MM.1S (cell line): ENCODE data around the gene MBD5.

Source experiments
- DNase-seq: peaks from one replicate; pipeline ENCODE4 v3.0.0-alpha.2; 2015
- H2AFZ ChIP-seq: fragments of 300-600 bp; sonication (generic); 2 replicates; pipeline ENCODE4 v1.6.0; 2016; ENCODE audit warnings: antibody characterized with exemption, low read length
- H3F3A ChIP-seq: fragments of 300-600 bp; sonication (generic); 2 replicates; pipeline ENCODE4 v1.6.1; 2016; ENCODE audit warnings: mild to moderate bottlenecking, antibody characterized with exemption, low read length, moderate library complexity, mixed read lengths; ENCODE audit not compliant: insufficient read depth
- H3K27ac ChIP-seq: fragments of 300-600 bp; sonication (generic); 2 replicates; pipeline ENCODE4 v1.5.1; 2016; ENCODE audit warnings: mild to moderate bottlenecking, low read length
- H3K27me3 ChIP-seq: fragments of 300-600 bp; sonication (generic); replicated peaks from 2 replicates; pipeline ENCODE4 v1.6.0; 2016; ENCODE audit warnings: low read length; ENCODE audit not compliant: insufficient read depth
- H3K36me3 ChIP-seq: fragments of 300-600 bp; sonication (generic); replicated peaks from 2 replicates; pipeline ENCODE4 v1.6.1; 2016; ENCODE audit warnings: mild to moderate bottlenecking, low read length, mixed read lengths; ENCODE audit not compliant: insufficient read depth
- H3K4me1 ChIP-seq: fragments of 300-600 bp; sonication (generic); 2 replicates; pipeline ENCODE4 v1.6.1; 2016; ENCODE audit warnings: low read length, mixed read lengths
- H3K4me2 ChIP-seq: fragments of 300-600 bp; sonication (generic); 2 replicates; pipeline ENCODE4 v1.6.0; 2016; ENCODE audit warnings: low read depth, low read length
- H3K4me3 ChIP-seq: fragments of 300-600 bp; sonication (generic); 2 replicates; pipeline ENCODE4 v1.5.1; 2016; ENCODE audit warnings: low read length, mixed read lengths
- H3K79me2 ChIP-seq: fragments of 300-600 bp; sonication (generic); 2 replicates; pipeline ENCODE4 v1.6.1; 2016; ENCODE audit warnings: mixed run types, low read length, mixed read lengths
- H3K9ac ChIP-seq: fragments of 300-600 bp; sonication (generic); 2 replicates; pipeline ENCODE4 v1.6.1; 2016; ENCODE audit warnings: low read length, mixed read lengths
- H3K9me2 ChIP-seq: fragments of 300-600 bp; sonication (generic); replicated peaks from 2 replicates; pipeline ENCODE4 v1.6.1; 2016; ENCODE audit warnings: mild to moderate bottlenecking, low read length, mixed read lengths; ENCODE audit not compliant: insufficient read depth
- H3K9me3 ChIP-seq: fragments of 300-600 bp; sonication (generic); replicated peaks from 2 replicates; pipeline ENCODE4 v1.6.1; 2016; ENCODE audit warnings: mild to moderate bottlenecking, low read length, mixed read lengths; ENCODE audit not compliant: insufficient read depth
- H4K20me1 ChIP-seq: fragments of 300-600 bp; sonication (generic); 2 replicates; pipeline ENCODE4 v1.6.1; 2016; ENCODE audit warnings: mild to moderate bottlenecking, low read length, moderate library complexity, mixed read lengths; ENCODE audit not compliant: insufficient read depth
- CTCF ChIP-seq: fragments of 300-600 bp; sonication (generic); IDR thresholded peaks from 2 replicates; pipeline ENCODE4 v1.5.1; 2016; ENCODE audit warnings: antibody characterized with exemption, low read length, mixed read lengths
- EZH2 ChIP-seq: fragments of 300-600 bp; sonication (generic); optimal IDR thresholded peaks from 2 replicates; pipeline ENCODE3; 2017; ENCODE audit warnings: low read depth, mild to moderate bottlenecking, antibody characterized with exemption, low read length, mixed read lengths
- EZH2phosphoT487 ChIP-seq: fragments of 300-600 bp; sonication (generic); IDR thresholded peaks from 2 replicates; pipeline ENCODE4 v1.6.1; 2018; ENCODE audit warnings: antibody characterized with exemption, low read length

Gene MBD5

GRCh38 chr2:148561389-148561788, 540.5 kb downstream of the MBD5 start:
- Histone ChIP-seq H3K79me2 (no peaks in the 10 kb centered on the region), H3K27me3 (no peaks in the 10 kb centered on the region), H3K9me2 (no peaks in the 10 kb centered on the region), H3K4me3 (no peak overlapping the region), H3F3A (peaks cover 3% of the 10 kb centered on the region), H4K20me1 (no peaks in the 10 kb centered on the region), H3K27ac (no peak overlapping the region), H2AFZ (no peak overlapping the region), H3K9me3 (no peaks in the 10 kb centered on the region), H3K9ac (no peak overlapping the region), H3K4me2 (no peak overlapping the region), H3K36me3 (no peaks in the 10 kb centered on the region), H3K4me1 (peaks cover 16% of the 10 kb centered on the region)
- TF ChIP-seq EZH2phosphoT487 (no peak), CTCF (no peak), EZH2 (no peak)
- DNase-seq: no peak

- H3K79me2 ChIP-seq: no peaks in the 10 kb centered on the region
- H3K27me3 ChIP-seq: no peaks in the 10 kb centered on the region
- TF ChIP-seq EZH2 (no peak), CTCF (peak; percentile 13; the same call in 1 of the 2 replicates), EZH2phosphoT487 (no peak)
- no peak overlapping the region for H2AFZ ChIP-seq
- no peak for DNase-seq
- no peaks in the 10 kb centered on the region for H3K9me3 ChIP-seq
- no peaks in the 10 kb centered on the region for H3K9me2 ChIP-seq
- no peak overlapping the region for H3K4me2 ChIP-seq
- peaks cover 12% of the 10 kb centered on the region for H3K4me1 ChIP-seq
- no peak overlapping the region for H3K4me3 ChIP-seq
- H4K20me1 ChIP-seq: no peaks in the 10 kb centered on the region
- H3K36me3 ChIP-seq: no peaks in the 10 kb centered on the region
- H3F3A ChIP-seq: no peaks in the 10 kb centered on the region
- no peak overlapping the region for H3K9ac ChIP-seq
- no peak overlapping the region for H3K27ac ChIP-seq
These were observed 544.5 kb downstream of the MBD5 start for GRCh38 chr2:148565272-148565894.
